Left hindlimb (tissue), 1 donor: ENCODE measurements around the gene STRN3.
"Not testable (repeated sequence)": the region's sequence is repeated elsewhere in the genome, so short reads cannot be mapped to it uniquely, and the experiment has no call there.

Experiments used
- DNase-seq: peaks from one replicate; pipeline ENCODE4 v3.0.0-alpha.2; 2018

The STRN3 gene

GRCh38 chr14:30999038-30999773, 27.0 kb downstream of the STRN3 start:
- no peak for DNase-seq

- no peak for DNase-seq
These were observed 28.0 kb downstream of the STRN3 start for GRCh38 chr14:30998100-30998706.

- no peak for DNase-seq
These were observed 29.1 kb downstream of the STRN3 start for GRCh38 chr14:30996892-30997659.

- no peak for DNase-seq
These were observed 30.5 kb downstream of the STRN3 start for GRCh38 chr14:30995689-30996088.

GRCh38 chr14:30994681-30995620, 31.2 kb downstream of the STRN3 start:
- no peak for DNase-seq

GRCh38 chr14:30993071-30993470, 33.1 kb downstream of the STRN3 start:
- no peak for DNase-seq

GRCh38 chr14:30991408-30991807, 34.8 kb downstream of the STRN3 start:
- no peak for DNase-seq

- DNase-seq, result no peak
These were observed 35.4 kb downstream of the STRN3 start for GRCh38 chr14:30990770-30991169.

- DNase-seq, result no peak
These were observed 37.7 kb downstream of the STRN3 start for GRCh38 chr14:30988509-30988908.

- no peak for DNase-seq
These were observed 40.4 kb downstream of the STRN3 start for GRCh38 chr14:30985796-30986195.

GRCh38 chr14:30983858-30984257, 42.3 kb downstream of the STRN3 start:
- DNase-seq, result no peak

GRCh38 chr14:30982533-30982932, 43.6 kb downstream of the STRN3 start:
- DNase-seq, result no peak

- DNase-seq, result no peak
These were observed 45.2 kb downstream of the STRN3 start for GRCh38 chr14:30980980-30981379.

- not testable (repeated sequence) for DNase-seq
These were observed 46.0 kb downstream of the STRN3 start for GRCh38 chr14:30980106-30980704.

- no peak for DNase-seq
These were observed 48.4 kb downstream of the STRN3 start for GRCh38 chr14:30977752-30978151.

- DNase-seq, result no peak
These were observed 51.6 kb downstream of the STRN3 start for GRCh38 chr14:30974628-30975027.

- no peak for DNase-seq
These were observed 53.1 kb downstream of the STRN3 start for GRCh38 chr14:30972882-30973582.

GRCh38 chr14:30972036-30972732, 54.0 kb downstream of the STRN3 start:
- not testable (repeated sequence) for DNase-seq

- DNase-seq, result no peak
These were observed 54.6 kb downstream of the STRN3 start for GRCh38 chr14:30971586-30971985.

- DNase-seq, result not testable (repeated sequence)
These were observed 56.4 kb downstream of the STRN3 start for GRCh38 chr14:30969796-30970195.
